K562 (cell line): Measurements from ENCODE around the gene C3orf52. TPM values are rescaled to one million over a fixed set of nuclear protein-coding genes. Genes with fewer than 3 reads are reported as not detected.

ENCODE experiments used
- ATAC-seq: fragments of 200-7000 bp; cut with Tn5 transposase; 3 replicates; pipeline ENCODE4 v1.9.1; 2020; ENCODE audit warnings: moderate library complexity
- BruUV-seq: library from RNA; stranded (reverse); fragments of 400-500 nt; replicated peaks from 2 replicates; lab custom pipeline; 2021; lab: Mats Ljungman, UMichigan
- CTCF ChIA-PET: fragments of 300-600 bp; formaldehyde crosslinking; extraction: SDS; loops from one replicate; lab custom pipeline; 2021; ENCODE audit warnings: low intra/inter-chr PET ratio; lab: Yijun Ruan, JAX
- POLR2A ChIA-PET: fragments of 300-600, 350-650 bp; sonication (Branson Sonifier 250); formaldehyde crosslinking; extraction: SDS; loops from one replicate; lab custom pipeline; 2021; ENCODE audit warnings: antibody characterized with exemption, inconsistent platforms; lab: Yijun Ruan, JAX
- DNase-seq, 4 experiments: peaks; one replicate each; pipeline versions ENCODE4 v3.0.0 to v3.0.0-alpha.2; 2011 to 2018; ENCODE audit warnings: low spot score in 3 of 4, mixed read lengths in 3 of 4; ENCODE audit errors: extremely low read depth in 1 of 4
- FAIRE-seq: peaks from 2 replicates; lab custom pipeline; 2011; peaks lifted over from hg19 to GRCh38; lab: Jason Lieb, UNC
- H2AFZ ChIP-seq: 2 replicates; pipeline ENCODE4 v1.6.0; 2011; ENCODE audit warnings: low read depth, low read length, control low read depth, inconsistent platforms
- H3K27ac ChIP-seq: fragments of 200-600 bp; 3 replicates; pipeline ENCODE4 v1.8.0; 2011; ENCODE audit warnings: low read depth, mild to moderate bottlenecking, control low read depth, inconsistent platforms, low read length, moderate library complexity, mixed read lengths; ENCODE audit errors: extremely low read depth
- H3K27me3 ChIP-seq, 2 experiments: fragments of 300-600 bp in 1 of 2; 2 replicates in 1 of 2; 3 replicates in 1 of 2; pipeline versions ENCODE4 v1.6.0 to v1.8.0; 2011; ENCODE audit warnings: inconsistent platforms in 2 of 2, low read length in 2 of 2, mild to moderate bottlenecking in 1 of 2, mixed read lengths in 1 of 2, moderate library complexity in 1 of 2; ENCODE audit not compliant: control insufficient read depth in 2 of 2, insufficient read depth in 2 of 2
- H3K36me3 ChIP-seq: fragments of 300-600 bp; 3 replicates; pipeline ENCODE4 v1.8.0; 2011; ENCODE audit warnings: mild to moderate bottlenecking, low read length, inconsistent platforms; ENCODE audit not compliant: control insufficient read depth, insufficient read depth
- H3K4me1 ChIP-seq, 2 experiments: fragments of 200-600 bp in 1 of 2; replicated peaks in 1 of 2; 2 replicates in 1 of 2; 3 replicates in 1 of 2; pipeline versions ENCODE4 v1.5.1 to v1.8.0; 2011; ENCODE audit warnings: inconsistent platforms in 2 of 2, low read length in 2 of 2, mild to moderate bottlenecking in 1 of 2, mixed read lengths in 1 of 2, moderate library complexity in 1 of 2; ENCODE audit not compliant: control insufficient read depth in 2 of 2, insufficient read depth in 2 of 2
- H3K4me2 ChIP-seq: 2 replicates; pipeline ENCODE4 v1.6.1; 2011; ENCODE audit warnings: low read length, control low read depth, inconsistent platforms, mixed read lengths; ENCODE audit not compliant: insufficient read depth
- H3K4me3 ChIP-seq: fragments of 200-600 bp; sonication (generic), shearing (Covaris generic); 2 replicates; pipeline ENCODE4 v1.5.1; 2016; ENCODE audit warnings: control low read depth, inconsistent platforms
- H3K79me2 ChIP-seq: fragments of 200-600 bp; 3 replicates; pipeline ENCODE4 v1.8.0; 2011; ENCODE audit warnings: low read length, inconsistent platforms; ENCODE audit not compliant: control insufficient read depth, insufficient read depth
- H3K9ac ChIP-seq, 2 experiments: 2 replicates each; pipeline versions ENCODE4 v1.6.0 to v1.6.1; 2011; ENCODE audit warnings: low read depth in 2 of 2, low read length in 2 of 2, control low read depth in 1 of 2, inconsistent platforms in 1 of 2, mild to moderate bottlenecking in 1 of 2, mixed read lengths in 1 of 2; ENCODE audit not compliant: insufficient read depth in 1 of 2
- H3K9me1 ChIP-seq: one replicate; pipeline ENCODE4 v1.6.0; 2011; ENCODE audit warnings: inconsistent platforms, mild to moderate bottlenecking, low read length, moderate library complexity; ENCODE audit not compliant: control insufficient read depth, insufficient read depth
- H3K9me3 ChIP-seq: replicated peaks from 2 replicates; pipeline ENCODE4 v1.5.1; 2011; ENCODE audit warnings: low read depth, low read length, inconsistent platforms; ENCODE audit not compliant: control insufficient read depth, insufficient read depth
- H4K20me1 ChIP-seq: replicated peaks from 2 replicates; pipeline ENCODE4 v1.6.1; 2011; ENCODE audit warnings: low read length, inconsistent platforms, mixed read lengths; ENCODE audit not compliant: control insufficient read depth, insufficient read depth
- CAMTA2 ChIP-seq: fragments of 250-450 bp; sonication (Bioruptor Pico); conservative IDR thresholded peaks from 2 replicates; pipeline ENCODE4 v1.5.1; 2022
- CXXC5 ChIP-seq: fragments of 250-450 bp; sonication (Bioruptor Pico); IDR thresholded peaks from 2 replicates; pipeline ENCODE4 v1.8.0; 2022; ENCODE audit warnings: inconsistent platforms, mild to moderate bottlenecking, moderate library complexity
- NCOR1 ChIP-seq: fragments of 450-650 bp; IDR thresholded peaks from 2 replicates; pipeline ENCODE4 v1.6.1; 2016; ENCODE audit warnings: mild to moderate bottlenecking, moderate library complexity
- PTBP1 ChIP-seq: fragments of 200-400 bp; formaldehyde crosslinking; IDR thresholded peaks from 2 replicates; pipeline ENCODE4 v1.6.1; 2017; ENCODE audit warnings: low read depth, low read length
- PTRF ChIP-seq: fragments of 450-650 bp; IDR thresholded peaks from 2 replicates; pipeline ENCODE4 v1.6.1; 2016; ENCODE audit warnings: mild to moderate bottlenecking, missing genetic modification characterization, missing compliant biosample characterization
- SAFB ChIP-seq: fragments of 200-400 bp; formaldehyde crosslinking; IDR thresholded peaks from 2 replicates; pipeline ENCODE4 v1.6.1; 2017; ENCODE audit warnings: low read depth, low read length, borderline replicate concordance
- ZFX ChIP-seq: sonication (generic); formaldehyde crosslinking; IDR thresholded peaks from 2 replicates; pipeline ENCODE4 v1.8.0; 2022; ENCODE audit warnings: mild to moderate bottlenecking, missing genetic modification reagents, moderate library complexity
- ZNF184 ChIP-seq: sonication (generic); formaldehyde crosslinking; IDR thresholded peaks from 2 replicates; pipeline ENCODE4 v1.5.0; 2020; ENCODE audit warnings: missing genetic modification reagents
- ZNF23 ChIP-seq: fragments of 250-450 bp; sonication (Bioruptor Pico); IDR thresholded peaks from 2 replicates; pipeline ENCODE4 v1.4.0; 2020; ENCODE audit warnings: mild to moderate bottlenecking
- WGBS: fragments of 100-300 bp; shearing (Covaris generic); methylation state at CpG from one replicate; pipeline ENCODE4 v1.1.6; 2016; ENCODE audit warnings: low coverage, mixed read lengths; ENCODE audit not compliant: insufficient coverage; ENCODE audit errors: missing lambda C conversion rate; 5-methylcytosine and 5-hydroxymethylcytosine counted together
- in situ Hi-C: fragments of 300-500 bp; cut with MboI; formaldehyde crosslinking; loops from 4 replicates; pipeline ENCODE4 v1.15.0; 2018; ENCODE audit warnings: inconsistent platforms, mixed read lengths
- intact Hi-C: fragments of 100-400 bp; cut with micrococcal nuclease; formaldehyde crosslinking; loops from 2 replicates; pipeline ENCODE4 v1.14.2; 2022
- polyA plus RNA-seq, 8 experiments: library from polyadenylated mRNA; depleted of rRNA in 4 of 8; stranded (reverse) in 5 of 8; unstranded in 3 of 8; fragments of >200 nt; fragmentation: Nextera tagmentation in 2 of 8; fragmentation: Illumina TruSeq in 1 of 8; extraction: Ambion mirVana in 2 of 8; extraction: Trizol in 1 of 8; gene quantifications; 2 replicates each; pipeline versions ENCODE4 v1.2.1 to v1.2.3, GENCODE V29; 2011 to 2014; ENCODE audit warnings: inconsistent platforms in 1 of 8, missing spikeins in 1 of 8
- total RNA-seq, 7 experiments: library from RNA; depleted of rRNA in 6 of 7; stranded (reverse); fragments of >200 nt in 6 of 7; fragmentation: Illumina TruSeq in 2 of 7; extraction: Trizol in 2 of 7; gene quantifications; 2 replicates each; pipeline versions ENCODE4 v1.2.1 to v1.2.3, GENCODE V29; 2011 to 2021; ENCODE audit warnings: low replicate concordance in 1 of 7
- TF ChIP-seq, protein P1 (sequence below), 2 experiments: IDR thresholded peaks; 2 replicates each; pipeline ENCODE4 v1.6.1; 2012; ENCODE audit warnings: improper control_type of control experiment in 2 of 2, low read depth in 2 of 2, low read length in 2 of 2, borderline replicate concordance in 1 of 2
- TF ChIP-seq, protein P2 (sequence below): fragments of 450-650 bp; IDR thresholded peaks from 2 replicates; pipeline ENCODE4 v1.6.1; 2016

C3orf52 gene
- total and polyA plus RNA-seq, 9 of the 15 experiments (the other 6 are each of a cell fraction or from before 2014, with no cell fraction given): 2.8 to 6.1 (median 3.8) TPM

DNA sequence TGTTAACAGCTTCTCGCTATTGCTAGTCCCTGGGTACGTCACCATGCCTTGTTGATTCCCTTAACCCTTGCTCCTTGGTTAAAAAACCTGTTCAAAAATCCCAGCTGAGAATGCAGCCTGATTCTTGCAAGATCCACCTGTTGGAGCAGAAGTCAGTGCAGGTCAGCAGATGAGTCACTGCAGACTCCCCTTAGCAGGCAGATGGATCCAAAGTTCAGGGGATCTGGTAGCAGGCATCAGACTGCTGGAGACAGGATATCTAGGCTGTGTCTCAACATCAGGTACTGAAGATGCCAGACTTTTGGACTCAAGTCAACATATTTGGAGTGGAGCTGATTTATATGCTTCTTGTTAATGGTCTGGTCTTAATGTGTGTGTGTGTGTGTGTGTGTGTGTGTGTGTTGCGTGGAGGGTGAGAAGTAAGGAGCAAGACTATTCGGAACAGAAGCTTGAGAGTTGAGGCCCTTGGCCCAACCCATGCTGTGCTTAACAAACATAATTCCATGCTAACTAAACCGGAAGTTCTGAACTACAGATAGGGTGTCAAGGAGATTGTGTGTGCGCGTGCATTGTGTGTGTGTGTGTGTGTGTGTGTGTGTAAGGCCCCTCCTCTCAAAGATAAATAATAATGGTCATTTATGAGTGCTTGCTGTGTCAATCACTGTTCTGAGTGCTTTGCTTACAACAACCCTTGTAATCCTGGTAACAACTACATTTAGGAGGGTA, 1.0 kb upstream of the C3orf52 start:
- Histone ChIP-seq H3K9me1 (no peaks in the 10 kb centered on the region), H3K4me1 (peaks cover 0 to 13% of the 10 kb centered on the region in 2 experiments; a peak in 4 of 5 replicates), H3K4me3 (no peak overlapping the region), H3K79me2 (no peaks in the 10 kb centered on the region), H4K20me1 (no peaks in the 10 kb centered on the region), H3K27me3 (no peaks in the 10 kb centered on the region), H3K36me3 (no peaks in the 10 kb centered on the region), H3K9me3 (no peaks in the 10 kb centered on the region), H3K27ac (no peak overlapping the region), H2AFZ (peak overlapping the region; percentile 96; the same call in 1 of the 2 replicates), H3K4me2 (0 out of 2 replicates have a peak overlapping the region, but pooled peaks have one; percentile 73), H3K9ac (no peak overlapping the region)
- TF ChIP-seq, protein P1, sequence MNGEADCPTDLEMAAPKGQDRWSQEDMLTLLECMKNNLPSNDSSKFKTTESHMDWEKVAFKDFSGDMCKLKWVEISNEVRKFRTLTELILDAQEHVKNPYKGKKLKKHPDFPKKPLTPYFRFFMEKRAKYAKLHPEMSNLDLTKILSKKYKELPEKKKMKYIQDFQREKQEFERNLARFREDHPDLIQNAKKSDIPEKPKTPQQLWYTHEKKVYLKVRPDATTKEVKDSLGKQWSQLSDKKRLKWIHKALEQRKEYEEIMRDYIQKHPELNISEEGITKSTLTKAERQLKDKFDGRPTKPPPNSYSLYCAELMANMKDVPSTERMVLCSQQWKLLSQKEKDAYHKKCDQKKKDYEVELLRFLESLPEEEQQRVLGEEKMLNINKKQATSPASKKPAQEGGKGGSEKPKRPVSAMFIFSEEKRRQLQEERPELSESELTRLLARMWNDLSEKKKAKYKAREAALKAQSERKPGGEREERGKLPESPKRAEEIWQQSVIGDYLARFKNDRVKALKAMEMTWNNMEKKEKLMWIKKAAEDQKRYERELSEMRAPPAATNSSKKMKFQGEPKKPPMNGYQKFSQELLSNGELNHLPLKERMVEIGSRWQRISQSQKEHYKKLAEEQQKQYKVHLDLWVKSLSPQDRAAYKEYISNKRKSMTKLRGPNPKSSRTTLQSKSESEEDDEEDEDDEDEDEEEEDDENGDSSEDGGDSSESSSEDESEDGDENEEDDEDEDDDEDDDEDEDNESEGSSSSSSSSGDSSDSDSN (IDR thresholded peaks at IDR 0.05; ENCODE audit: borderline replicate concordance in 1 of 2, low read depth in 2 of 2, low read length in 2 of 2): no peak
- TF ChIP-seq, protein P2, sequence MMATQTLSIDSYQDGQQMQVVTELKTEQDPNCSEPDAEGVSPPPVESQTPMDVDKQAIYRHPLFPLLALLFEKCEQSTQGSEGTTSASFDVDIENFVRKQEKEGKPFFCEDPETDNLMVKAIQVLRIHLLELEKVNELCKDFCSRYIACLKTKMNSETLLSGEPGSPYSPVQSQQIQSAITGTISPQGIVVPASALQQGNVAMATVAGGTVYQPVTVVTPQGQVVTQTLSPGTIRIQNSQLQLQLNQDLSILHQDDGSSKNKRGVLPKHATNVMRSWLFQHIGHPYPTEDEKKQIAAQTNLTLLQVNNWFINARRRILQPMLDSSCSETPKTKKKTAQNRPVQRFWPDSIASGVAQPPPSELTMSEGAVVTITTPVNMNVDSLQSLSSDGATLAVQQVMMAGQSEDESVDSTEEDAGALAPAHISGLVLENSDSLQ: no peak
- TF ChIP-seq ZFX (CRISPR knock-in tag) (no peak), PTRF (tag) (no peak), CXXC5 (no peak), PTBP1 (no peak), ZNF184 (CRISPR knock-in tag) (no peak), SAFB (no peak), CAMTA2 (CRISPR knock-in tag) (no peak), ZNF23 (no peak), NCOR1 (no peak)
- in situ Hi-C loops: no loop called here
- CTCF ChIA-PET: no interaction called here
- 52% methylated on average over 7 of the region's 7 CpGs for WGBS
- POLR2A ChIA-PET: interaction anchor here (0.6 kb wide), 1 partner anchor 288 kb away, joined by 3 read pairs; no protein-coding TSS in a partner anchor
- intact Hi-C loops: no loop called here
- DNase-seq (no peak), ATAC-seq (no peak), FAIRE-seq (no peak)
- no TSS peak for BruUV-seq
